Mesenchymal stem cell (in vitro differentiated cells and primary cell): Measurements from ENCODE around the gene GARIN3. TPM values are rescaled to one million over a fixed set of nuclear protein-coding genes. Genes with fewer than 3 reads are reported as not detected.

Experiments
- DNase-seq: peaks from one replicate; pipeline ENCODE4 v3.0.0-alpha.2; 2013
- H2AFZ ChIP-seq: one replicate; pipeline ENCODE4 v1.6.1; 2013; ENCODE audit warnings: low read depth, mild to moderate bottlenecking, control low read depth, inconsistent platforms, low read length, moderate library complexity
- H2AK5ac ChIP-seq: 2 replicates; pipeline ENCODE4 v1.6.1; 2013; ENCODE audit warnings: low read length, moderate library complexity, mild to moderate bottlenecking, inconsistent platforms; ENCODE audit not compliant: severe bottlenecking
- H2BK120ac ChIP-seq: one replicate; pipeline ENCODE4 v1.6.1; 2013; ENCODE audit warnings: low read depth, mild to moderate bottlenecking, inconsistent platforms, low read length, moderate library complexity
- H2BK12ac ChIP-seq, 2 experiments: one replicate each; pipeline ENCODE4 v1.6.1; 2013; ENCODE audit warnings: inconsistent platforms in 2 of 2, low read length in 2 of 2, mild to moderate bottlenecking in 2 of 2, moderate library complexity in 2 of 2, control low read depth in 1 of 2
- H2BK15ac ChIP-seq: one replicate; pipeline ENCODE4 v1.6.1; 2013; ENCODE audit warnings: mild to moderate bottlenecking, low read depth, inconsistent platforms; ENCODE audit not compliant: poor library complexity, severe bottlenecking
- H2BK5ac ChIP-seq: 2 replicates; pipeline ENCODE4 v1.6.1; 2013; ENCODE audit warnings: low read depth, mild to moderate bottlenecking, low read length, control low read depth, inconsistent platforms; ENCODE audit not compliant: poor library complexity, severe bottlenecking
- H3K14ac ChIP-seq, 2 experiments: one replicate each; pipeline ENCODE4 v1.6.1; 2013; ENCODE audit warnings: inconsistent platforms in 2 of 2, low read length in 2 of 2, control low read depth in 1 of 2, mild to moderate bottlenecking in 1 of 2, moderate library complexity in 1 of 2
- H3K18ac ChIP-seq, 2 experiments: one replicate each; pipeline ENCODE4 v1.6.1; 2013; ENCODE audit warnings: inconsistent platforms in 2 of 2, low read length in 2 of 2, control low read depth in 1 of 2, low read depth in 1 of 2, mild to moderate bottlenecking in 1 of 2
- H3K23ac ChIP-seq, 2 experiments: one replicate each; pipeline ENCODE4 v1.6.1; 2013; ENCODE audit warnings: inconsistent platforms in 2 of 2, low read length in 2 of 2, mild to moderate bottlenecking in 2 of 2, moderate library complexity in 2 of 2, control low read depth in 1 of 2
- H3K27ac ChIP-seq: 2 replicates; pipeline ENCODE4 v1.5.1; 2013; ENCODE audit warnings: mild to moderate bottlenecking, moderate library complexity, low read length, control low read depth, inconsistent platforms; ENCODE audit not compliant: poor library complexity, severe bottlenecking
- H3K27me3 ChIP-seq, 2 experiments: 2 replicates each; pipeline versions ENCODE4 v1.6.1 to v1.7.0; 2013; ENCODE audit warnings: low read length in 2 of 2, mild to moderate bottlenecking in 2 of 2, moderate library complexity in 2 of 2, control low read depth in 1 of 2, inconsistent platforms in 1 of 2; ENCODE audit not compliant: control insufficient read depth in 1 of 2, insufficient read depth in 1 of 2
- H3K36me3 ChIP-seq, 2 experiments: 2 replicates each; pipeline versions ENCODE4 v1.6.1 to v1.7.0; 2013; ENCODE audit warnings: low read length in 2 of 2, control low read depth in 1 of 2, inconsistent platforms in 1 of 2, low read depth in 1 of 2, mild to moderate bottlenecking in 1 of 2; ENCODE audit not compliant: insufficient read depth in 2 of 2, control insufficient read depth in 1 of 2
- H3K4ac ChIP-seq, 2 experiments: one replicate each; pipeline ENCODE4 v1.6.1; 2013; ENCODE audit warnings: inconsistent platforms in 2 of 2, low read length in 2 of 2, mild to moderate bottlenecking in 2 of 2, moderate library complexity in 2 of 2, control low read depth in 1 of 2, low read depth in 1 of 2
- H3K4me1 ChIP-seq: 2 replicates; pipeline ENCODE4 v1.6.1; 2013; ENCODE audit warnings: low read depth, low read length, control low read depth; ENCODE audit not compliant: control insufficient read depth, insufficient read depth
- H3K4me2 ChIP-seq: 2 replicates; pipeline ENCODE4 v1.6.1; 2013; ENCODE audit warnings: low read length, mild to moderate bottlenecking, inconsistent platforms; ENCODE audit not compliant: poor library complexity, severe bottlenecking
- H3K4me3 ChIP-seq, 2 experiments: 2 replicates each; pipeline versions ENCODE4 v1.5.1 to v1.7.0; 2013; ENCODE audit warnings: low read length in 2 of 2, mild to moderate bottlenecking in 2 of 2, control low read depth in 1 of 2, low read depth in 1 of 2; ENCODE audit not compliant: insufficient read depth in 1 of 2
- H3K79me1 ChIP-seq: replicated peaks from 2 replicates; pipeline ENCODE4 v1.6.1; 2013; ENCODE audit warnings: mild to moderate bottlenecking, control low read depth, low read length, inconsistent platforms; ENCODE audit not compliant: poor library complexity, severe bottlenecking
- H3K9ac ChIP-seq: 2 replicates; pipeline ENCODE4 v1.7.0; 2013; ENCODE audit warnings: mild to moderate bottlenecking, low read length, moderate library complexity
- H3K9me3 ChIP-seq: 2 replicates; pipeline ENCODE4 v1.7.0; 2013; ENCODE audit warnings: mild to moderate bottlenecking, low read length; ENCODE audit not compliant: control insufficient read depth
- H4K8ac ChIP-seq: one replicate; pipeline ENCODE4 v1.6.1; 2013; ENCODE audit warnings: inconsistent platforms, mild to moderate bottlenecking, low read length, moderate library complexity
- H4K91ac ChIP-seq: one replicate; pipeline ENCODE4 v1.6.1; 2013; ENCODE audit warnings: mild to moderate bottlenecking, low read length, inconsistent platforms
- WGBS: methylation state at CpG from one replicate; pipeline ENCODE4 v1.1.7; 2013; ENCODE audit warnings: mixed read lengths; 5-methylcytosine and 5-hydroxymethylcytosine counted together
- polyA plus RNA-seq, 2 experiments: library from polyadenylated mRNA; stranded (reverse); fragments of 200-250 nt; gene quantifications; one replicate each; pipeline ENCODE4 v1.2.3, GENCODE V29; 2013

Gene GARIN3
- not detected for polyA plus RNA-seq (2013, experiment 1 of 2)
- not detected for polyA plus RNA-seq (2013, experiment 2 of 2)

DNA sequence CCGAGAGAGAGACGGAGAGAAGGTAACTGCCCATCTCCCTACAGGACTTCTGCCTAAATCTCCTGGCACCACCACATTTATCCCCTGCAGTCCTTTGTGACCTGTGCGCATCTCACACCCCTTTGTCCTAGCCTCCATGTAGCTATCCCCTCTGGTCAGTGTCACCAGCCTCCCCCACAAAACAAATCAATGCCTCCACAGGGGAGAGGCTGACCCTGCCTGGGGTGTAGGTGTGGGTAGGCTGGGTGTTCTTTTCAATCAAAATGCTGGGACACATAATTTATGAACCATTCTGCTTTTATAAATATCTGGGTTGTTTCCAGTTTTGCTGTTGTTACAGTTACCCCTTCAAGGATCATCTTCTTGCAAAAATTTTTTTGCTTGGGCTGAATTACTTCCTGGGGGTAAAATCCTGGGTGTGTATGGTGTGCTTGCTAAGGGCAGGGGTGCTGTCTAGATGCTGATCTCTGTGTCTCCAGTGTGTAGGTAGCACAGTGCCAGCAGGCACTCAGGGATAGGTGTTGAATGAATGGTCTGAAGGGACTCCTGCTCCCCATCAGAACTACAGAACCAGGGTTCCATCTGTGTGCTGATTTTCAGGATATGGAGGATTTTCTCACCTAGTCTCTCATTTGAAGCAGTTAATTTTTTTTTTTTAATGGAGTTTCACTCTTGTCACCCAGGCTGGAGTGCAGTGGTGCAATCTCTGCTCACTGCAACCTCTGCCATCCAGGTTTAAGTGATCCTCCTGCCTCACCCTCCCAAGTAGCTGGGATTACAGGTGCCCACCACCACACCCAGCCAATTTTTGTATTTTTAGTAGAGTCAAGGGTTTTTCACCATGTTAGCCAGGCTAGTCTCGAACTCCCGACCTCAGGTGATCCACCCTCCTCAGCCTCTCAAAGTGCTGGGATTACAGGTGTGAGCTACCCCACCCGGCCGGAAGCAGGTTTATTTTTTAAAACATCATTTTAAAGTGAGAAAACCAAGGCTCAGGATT is at the start of gene GARIN3:
Gene GARIN3 (minus strand): TSS at position 51 of the 1,000 bp plus-strand sequence. CDS start 96 bp downstream, outside the sequence.
- H3K27me3 ChIP-seq, result peaks cover 8 to 14% of the 10 kb centered on the region in 2 experiments
- no peaks in the 10 kb centered on the region for H3K36me3 ChIP-seq
- H3K4me3 ChIP-seq, result no peak within 1 kb of the TSS
- no peak within 1 kb of the TSS for H3K4me2 ChIP-seq
- H3K23ac ChIP-seq, result no peak within 1 kb of the TSS
- H2BK5ac ChIP-seq, result no peak within 1 kb of the TSS
- H2AK5ac ChIP-seq, result no peak within 1 kb of the TSS
- H3K14ac ChIP-seq, result no peak within 1 kb of the TSS
- no peaks in the 10 kb centered on the region for H3K4me1 ChIP-seq
- H3K9me3 ChIP-seq, result no peaks in the 10 kb centered on the region
- no peak within 1 kb of the TSS for H3K18ac ChIP-seq
- no peak within 1 kb of the TSS for H3K27ac ChIP-seq
- H3K9ac ChIP-seq, result no peak within 1 kb of the TSS
- no peak within 1 kb of the TSS for H3K4ac ChIP-seq
- no peaks in the 10 kb centered on the region for H3K79me1 ChIP-seq
- H4K8ac ChIP-seq, result no peak within 1 kb of the TSS
- no peak within 1 kb of the TSS for H2AFZ ChIP-seq
- DNase-seq, result no peak
- H2BK15ac ChIP-seq, result no peak within 1 kb of the TSS
- H2BK120ac ChIP-seq, result no peak within 1 kb of the TSS
- H4K91ac ChIP-seq, result no peak within 1 kb of the TSS
- no peak within 1 kb of the TSS for H2BK12ac ChIP-seq
- WGBS, result 90% methylated on average over 6 of the region's 7 CpGs

DNA sequence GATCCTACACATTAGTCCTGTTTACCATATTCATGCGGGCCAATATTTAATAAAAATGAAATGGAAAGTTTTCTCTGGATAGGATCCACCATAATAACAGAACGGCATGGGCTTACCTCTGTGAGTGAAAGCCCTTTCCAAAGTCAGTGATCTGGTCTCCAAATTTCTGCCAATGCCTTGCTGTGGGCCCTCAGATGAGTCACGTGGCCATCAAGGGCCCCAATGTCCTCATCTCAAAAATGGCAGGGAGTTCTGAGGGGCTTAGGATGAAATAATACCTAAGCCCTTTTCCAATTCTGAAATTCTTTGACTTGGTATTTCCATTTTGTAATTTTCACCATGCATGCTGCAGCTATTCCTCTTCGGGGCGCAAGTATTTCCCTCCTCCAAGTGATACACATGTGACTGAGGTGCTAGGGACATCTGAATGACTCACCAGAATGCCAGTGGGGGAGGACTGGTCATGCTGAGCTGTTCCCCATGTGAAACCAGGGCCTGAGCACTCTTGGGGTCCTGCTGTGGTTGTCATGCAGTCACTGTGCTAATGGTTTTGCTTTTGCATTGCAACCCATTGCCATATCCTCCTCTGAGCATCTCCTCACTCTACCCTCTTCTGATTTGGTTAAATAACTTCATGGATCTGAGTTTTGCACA is 49.6 kb upstream of the GARIN3 start:
- Histone ChIP-seq H3K79me1 (no peaks in the 10 kb centered on the region), H2BK15ac (no peak overlapping the region), H3K9me3 (no peaks in the 10 kb centered on the region), H3K23ac (no peak overlapping the region), H3K14ac (no peak overlapping the region), H3K4me1 (no peaks in the 10 kb centered on the region), H3K18ac (no peak overlapping the region), H3K4me3 (no peak overlapping the region), H2AK5ac (no peak overlapping the region), H2BK5ac (no peak overlapping the region), H3K4me2 (no peak overlapping the region), H3K36me3 (no peaks in the 10 kb centered on the region), H2BK120ac (no peak overlapping the region), H3K27ac (no peak overlapping the region), H3K9ac (no peak overlapping the region), H4K91ac (no peak overlapping the region), H3K27me3 (no peaks in the 10 kb centered on the region), H4K8ac (no peak overlapping the region), H2BK12ac (no peak overlapping the region), H3K4ac (no peak overlapping the region), H2AFZ (no peak overlapping the region)
- WGBS, result 90% methylated on average over 5 of the region's 5 CpGs
- no peak for DNase-seq

DNA sequence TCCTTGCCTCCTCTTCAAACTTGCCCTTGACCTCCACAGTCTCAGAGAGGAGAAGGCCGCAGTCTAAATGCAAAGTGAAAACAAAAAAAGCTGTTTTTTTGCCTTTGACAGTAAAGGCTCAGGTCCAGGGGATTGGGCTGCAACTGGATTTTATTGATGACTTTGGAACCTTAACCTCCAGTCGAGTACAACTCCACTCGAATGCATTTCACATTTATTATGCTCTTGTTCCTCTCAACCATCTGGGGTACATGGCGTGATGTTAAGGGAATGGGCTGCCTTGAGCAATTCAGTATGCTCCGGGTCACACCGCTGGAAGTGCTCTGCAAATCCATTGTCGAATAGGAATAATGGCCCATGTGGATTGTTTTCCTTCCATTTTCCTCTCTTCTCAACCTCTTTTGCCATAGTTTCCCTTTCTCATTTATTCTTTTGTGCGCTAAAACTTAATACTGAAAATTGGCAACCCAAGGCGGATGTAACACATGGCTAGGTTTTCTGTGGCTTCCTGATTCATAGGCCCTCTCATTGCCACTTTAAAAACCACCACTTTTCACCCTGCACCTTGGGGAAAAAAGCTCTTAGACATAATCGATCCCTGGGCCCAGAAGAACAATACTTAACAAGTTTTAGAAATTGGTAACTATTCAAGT is 48.9 kb upstream of the GARIN3 start:
- Histone ChIP-seq H2BK5ac (no peak overlapping the region), H2BK12ac (no peak overlapping the region), H3K79me1 (no peaks in the 10 kb centered on the region), H2AFZ (no peak overlapping the region), H3K36me3 (no peaks in the 10 kb centered on the region), H2AK5ac (no peak overlapping the region), H3K9me3 (no peaks in the 10 kb centered on the region), H3K4me2 (no peak overlapping the region), H3K4ac (no peak overlapping the region), H3K18ac (no peak overlapping the region), H3K23ac (peak overlapping the region in 1 of 2 experiments; percentile 23), H2BK120ac (no peak overlapping the region), H2BK15ac (no peak overlapping the region), H3K27ac (no peak overlapping the region), H3K27me3 (no peaks in the 10 kb centered on the region), H4K91ac (no peak overlapping the region), H3K4me1 (no peaks in the 10 kb centered on the region), H3K14ac (no peak overlapping the region), H3K4me3 (no peak overlapping the region), H3K9ac (no peak overlapping the region), H4K8ac (no peak overlapping the region)
- DNase-seq, result no peak
- 85% methylated on average over 10 of the region's 10 CpGs for WGBS

DNA sequence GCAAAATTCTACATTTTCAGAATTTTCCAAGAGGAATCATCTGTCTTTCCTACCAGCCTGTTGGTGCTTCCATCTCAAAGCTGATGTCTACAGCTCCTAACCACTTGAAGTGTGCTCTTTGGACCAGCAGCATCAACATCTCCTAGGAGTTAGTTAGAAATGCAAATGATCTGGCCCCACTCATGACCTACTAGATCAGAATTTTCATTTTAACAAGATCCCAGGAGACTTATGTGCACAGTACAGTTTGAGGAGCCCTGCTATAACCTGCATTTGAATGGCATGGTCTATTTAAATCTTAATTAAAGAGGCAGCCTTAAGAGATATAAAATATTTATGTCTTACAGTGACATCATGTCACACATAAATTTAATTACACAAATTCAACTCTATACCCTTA is 48.4 kb upstream of the GARIN3 start:
- Histone ChIP-seq H3K9me3 (no peaks in the 10 kb centered on the region), H3K36me3 (no peaks in the 10 kb centered on the region), H2AK5ac (no peak overlapping the region), H4K91ac (no peak overlapping the region), H3K23ac (no peak overlapping the region), H3K14ac (no peak overlapping the region), H2AFZ (no peak overlapping the region), H3K4me2 (no peak overlapping the region), H3K4me1 (no peaks in the 10 kb centered on the region), H3K27ac (no peak overlapping the region), H2BK15ac (no peak overlapping the region), H3K18ac (no peak overlapping the region), H2BK12ac (no peak overlapping the region), H3K79me1 (no peaks in the 10 kb centered on the region), H2BK5ac (no peak overlapping the region), H3K4ac (no peak overlapping the region), H2BK120ac (no peak overlapping the region), H3K4me3 (no peak overlapping the region), H3K27me3 (no peaks in the 10 kb centered on the region), H3K9ac (no peak overlapping the region), H4K8ac (no peak overlapping the region)
- no peak for DNase-seq
